PFSK-1 (cell line): ENCODE measurements around the gene TGFB1I1.

Experiments used
- FOXP2 ChIP-seq: optimal IDR thresholded peaks from 2 replicates; pipeline ENCODE3; 2011; ENCODE audit warnings: borderline replicate concordance, control low read depth, inconsistent platforms; ENCODE audit not compliant: insufficient read depth; ENCODE audit errors: extremely low read length, extremely low read depth
- POLR2AphosphoS5 ChIP-seq: IDR thresholded peaks from 2 replicates; pipeline ENCODE4 v1.6.1; 2012; ENCODE audit warnings: low read depth, mild to moderate bottlenecking, control low read depth, low read length, moderate library complexity
- REST ChIP-seq, 2 experiments: IDR thresholded peaks; 2 replicates each; pipeline versions ENCODE4 v1.6.1 to v1.8.0; 2011 to 2012; ENCODE audit warnings: low read depth in 2 of 2, low read length in 2 of 2, control low read depth in 1 of 2, inconsistent platforms in 1 of 2, mild to moderate bottlenecking in 1 of 2, moderate library complexity in 1 of 2; ENCODE audit not compliant: insufficient read depth in 1 of 2
- SIN3A ChIP-seq: IDR thresholded peaks from 2 replicates; pipeline ENCODE4 v1.6.1; 2012; ENCODE audit warnings: mild to moderate bottlenecking, low read length, moderate library complexity, borderline replicate concordance; ENCODE audit not compliant: insufficient read depth
- TAF1 ChIP-seq: IDR thresholded peaks from 2 replicates; pipeline ENCODE4 v1.6.1; 2012; ENCODE audit warnings: low read length, control low read depth, borderline replicate concordance; ENCODE audit not compliant: insufficient read depth

TGFB1I1 gene

DNA sequence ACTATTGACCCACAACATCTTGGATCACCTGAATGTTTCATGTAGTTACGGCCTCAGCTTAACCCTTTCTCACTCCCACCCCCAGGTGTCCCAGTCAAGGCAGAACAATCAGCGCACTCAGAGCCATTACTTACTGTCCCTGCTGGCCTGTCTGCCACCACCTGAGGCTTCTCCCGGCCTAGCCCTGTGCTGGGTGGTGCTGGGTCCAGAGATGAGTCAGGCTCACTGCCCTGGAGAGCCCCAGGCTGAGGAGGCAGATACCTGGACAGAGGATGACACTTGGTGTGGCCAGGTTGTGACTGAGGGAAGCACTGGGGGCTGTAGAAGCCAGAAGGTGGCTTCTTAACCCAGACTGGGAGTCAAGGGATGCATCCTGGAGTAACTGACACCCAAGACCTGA is 7.0 kb downstream of the TGFB1I1 start:
- TF ChIP-seq SIN3A = no peak
- 0 out of 2 replicates have a peak, but pooled peaks have one; percentile 18 for TF ChIP-seq POLR2AphosphoS5

- TF ChIP-seq FOXP2 = no peak
- TF ChIP-seq SIN3A = no peak
- TF ChIP-seq TAF1 = no peak
- TF ChIP-seq POLR2AphosphoS5 = no peak; the same call in 1 of the 2 replicates
- no peak for TF ChIP-seq REST (IDR thresholded peaks at IDR 0.05; ENCODE audit: insufficient read depth in 1 of 2, low read depth in 2 of 2, low read length in 2 of 2)
These were observed 7.8 kb downstream of the TGFB1I1 start for GRCh38 chr16:31479751-31480150.

GRCh38 chr16:31480851-31481536 is 9.0 kb downstream of the TGFB1I1 start:
- no peak for TF ChIP-seq REST (IDR thresholded peaks at IDR 0.05; ENCODE audit: insufficient read depth in 1 of 2, low read depth in 2 of 2, low read length in 2 of 2)
- no peak for TF ChIP-seq SIN3A
- TF ChIP-seq POLR2AphosphoS5 = no peak
- TF ChIP-seq FOXP2 = no peak
- no peak for TF ChIP-seq TAF1

DNA sequence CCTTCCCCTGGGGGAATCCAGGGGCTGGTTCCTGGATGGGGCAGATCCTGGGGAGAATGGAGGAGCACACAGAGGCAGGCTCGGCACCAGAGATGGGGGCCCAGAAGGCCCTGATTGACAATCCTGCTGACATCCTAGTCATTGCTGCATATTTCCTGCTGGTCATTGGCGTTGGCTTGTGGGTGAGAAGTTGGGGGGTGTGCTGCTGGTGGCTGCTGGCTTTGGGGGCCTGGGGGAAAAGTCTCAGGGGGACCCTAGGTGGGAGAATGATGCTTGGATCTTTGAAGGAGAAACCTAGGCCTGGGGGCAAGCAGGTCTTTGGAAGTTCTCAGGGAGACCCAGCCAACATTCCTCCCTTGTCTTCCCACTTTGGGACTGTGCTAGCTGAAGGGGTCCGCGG is 11.1 kb downstream of the TGFB1I1 start, which contains the start of gene SLC5A2:
Gene SLC5A2 (plus strand): TSS at position 43 of the 400 bp plus-strand sequence. CDS start 14 bp downstream, at position 57.
- no peak for TF ChIP-seq TAF1
- no peak for TF ChIP-seq SIN3A
- TF ChIP-seq REST (IDR thresholded peaks at IDR 0.05; ENCODE audit: insufficient read depth in 1 of 2, low read depth in 2 of 2, low read length in 2 of 2) = no peak
- TF ChIP-seq FOXP2 = no peak
- TF ChIP-seq POLR2AphosphoS5 = no peak

- no peak for TF ChIP-seq SIN3A
- no peak for TF ChIP-seq FOXP2
- TF ChIP-seq TAF1 = no peak
- TF ChIP-seq POLR2AphosphoS5 = no peak
- TF ChIP-seq REST (IDR thresholded peaks at IDR 0.05; ENCODE audit: insufficient read depth in 1 of 2, low read depth in 2 of 2, low read length in 2 of 2) = no peak
These were observed 12.7 kb downstream of the TGFB1I1 start for GRCh38 chr16:31484491-31485171.
